Activated CD8-positive, alpha-beta T cell treated with anti-CD3 and anti-CD28 coated beads for 36 hours (primary cell): ENCODE data around the gene CHRNB4. TPM values are rescaled to one million over a fixed set of nuclear protein-coding genes. Genes with fewer than 3 reads are reported as not detected.

Experiments used
- ATAC-seq: fragments of 200-7000 bp; cut with Tn5 transposase; one replicate; pipeline ENCODE4 v1.10.0; 2021; ENCODE audit warnings: mild to moderate bottlenecking, moderate library complexity
- CTCF ChIA-PET: fragments of 350-600 bp; sonication (Branson Sonifier 250); formaldehyde crosslinking; loops from one replicate; lab custom pipeline; 2021; ENCODE audit warnings: antibody characterized with exemption; lab: Charles Lee
- POLR2A ChIA-PET: fragments of 350-600 bp; sonication (Branson Sonifier 250); formaldehyde crosslinking; loops from one replicate; lab custom pipeline; 2021; ENCODE audit warnings: antibody characterized with exemption; lab: Charles Lee
- DNase-seq: peaks from one replicate; pipeline ENCODE4 v3.0.0-alpha.2; 2020
- H3K27ac Mint-ChIP-seq: one replicate; pipeline ENCODE4 v1.8.0; 2021; ENCODE audit warnings: mild to moderate bottlenecking, mixed read lengths
- H3K27me3 Mint-ChIP-seq: one replicate; pipeline ENCODE4 v1.8.0; 2021; ENCODE audit warnings: mixed read lengths
- H3K36me3 Mint-ChIP-seq: one replicate; pipeline ENCODE4 v1.8.0; 2021; ENCODE audit warnings: low read depth, mixed read lengths
- H3K4me1 Mint-ChIP-seq: one replicate; pipeline ENCODE4 v1.8.0; 2021; ENCODE audit warnings: low read depth, mixed read lengths
- H3K4me3 Mint-ChIP-seq: one replicate; pipeline ENCODE4 v1.8.0; 2021; ENCODE audit warnings: mild to moderate bottlenecking, moderate library complexity, mixed read lengths
- H3K9me3 Mint-ChIP-seq: one replicate; pipeline ENCODE4 v1.8.0; 2021; ENCODE audit warnings: mixed read lengths
- CTCF ChIP-seq: fragments of 200-600 bp; IDR thresholded peaks from one replicate; pipeline ENCODE4 v1.8.0; 2022; ENCODE audit warnings: antibody characterized with exemption, mild to moderate bottlenecking
- intact Hi-C: fragments of 100-400 bp; cut with micrococcal nuclease; formaldehyde crosslinking; loops from one replicate; pipeline ENCODE4 v1.10.0; 2022
- total RNA-seq, 2 experiments: library from RNA; stranded (reverse); gene quantifications; one replicate each; pipeline ENCODE4 v1.2.3, GENCODE V29; 2021

Gene CHRNB4
- total RNA-seq, 2 experiments from 2014 or later: not detected

GRCh38 chr15:78620527-78621421, 20.2 kb downstream of the CHRNB4 start, which contains the start of gene CHRNA3:
TSS of gene CHRNA3 (minus strand) at chr15:78620996. CDS start at chr15:78620794, 202 bp downstream.
- H3K27me3 Mint-ChIP-seq: peaks cover 42% of the 10 kb centered on the region
- no peaks in the 10 kb centered on the region for H3K9me3 Mint-ChIP-seq
- TF ChIP-seq CTCF: no peak
- DNase-seq (no peak), ATAC-seq (no peak)
- H3K4me1 Mint-ChIP-seq: peaks cover 4% of the 10 kb centered on the region
- no peak within 1 kb of the TSS for H3K27ac Mint-ChIP-seq
- intact Hi-C loops: no loop called here
- H3K36me3 Mint-ChIP-seq: no peaks in the 10 kb centered on the region
- POLR2A ChIA-PET: no interaction called here
- H3K4me3 Mint-ChIP-seq: peak within 1 kb of the TSS; percentile 26
- CTCF ChIA-PET: interaction anchor here (0.9 to 1.9 kb wide), 4 partner anchors 18 to 129 kb away, joined by 3 to 10 read pairs (median 3); no protein-coding TSS in a partner anchor

GRCh38 chr15:78620021-78620526, 20.9 kb downstream of the CHRNB4 start:
- peaks cover 4% of the 10 kb centered on the region for H3K4me1 Mint-ChIP-seq
- no peak for DNase-seq
- peaks cover 42% of the 10 kb centered on the region for H3K27me3 Mint-ChIP-seq
- ChIA-PET CTCF (interaction anchor here (0.9 to 3.1 kb wide), 6 partner anchors 19 to 130 kb away, joined by 3 to 38 read pairs (median 4); no protein-coding TSS in a partner anchor), POLR2A (no interaction called here)
- no peak overlapping the region for H3K27ac Mint-ChIP-seq
- peak overlapping the region; percentile 26 for H3K4me3 Mint-ChIP-seq
- no peak for ATAC-seq
- TF ChIP-seq CTCF: no peak
- no peaks in the 10 kb centered on the region for H3K9me3 Mint-ChIP-seq
- intact Hi-C loops: no loop called here
- H3K36me3 Mint-ChIP-seq: no peaks in the 10 kb centered on the region

GRCh38 chr15:78619022-78619950, 21.7 kb downstream of the CHRNB4 start:
- intact Hi-C loops: loop anchor here (2.0 kb wide), 1 partner anchor 90 kb away; no protein-coding TSS in a partner anchor
- no peak for ATAC-seq
- ChIA-PET POLR2A (no interaction called here), CTCF (interaction anchor here (0.8 to 3.1 kb wide), 15 partner anchors 14 to 565 kb away, joined by 3 to 38 read pairs (median 3); partner anchors contain the start of gene CHRNA5)
- H3K36me3 Mint-ChIP-seq: no peaks in the 10 kb centered on the region
- no peaks in the 10 kb centered on the region for H3K9me3 Mint-ChIP-seq
- no peak overlapping the region for H3K27ac Mint-ChIP-seq
- peaks cover 4% of the 10 kb centered on the region for H3K4me1 Mint-ChIP-seq
- H3K4me3 Mint-ChIP-seq: no peak overlapping the region
- DNase-seq: no peak
- TF ChIP-seq CTCF: no peak
- peaks cover 40% of the 10 kb centered on the region for H3K27me3 Mint-ChIP-seq

- peak; percentile 71 for TF ChIP-seq CTCF
- Mint-ChIP-seq H3K27me3 (peaks cover 37% of the 10 kb centered on the region), H3K9me3 (no peaks in the 10 kb centered on the region), H3K27ac (no peak overlapping the region), H3K36me3 (no peaks in the 10 kb centered on the region), H3K4me3 (no peak overlapping the region), H3K4me1 (peaks cover 4% of the 10 kb centered on the region)
- ATAC-seq (peak; percentile 64), DNase-seq (peak; percentile 93)
- ChIA-PET POLR2A (no interaction called here), CTCF (interaction anchor here (0.8 to 3.1 kb wide), 14 partner anchors 14 to 566 kb away, joined by 3 to 38 read pairs (median 3); partner anchors contain the start of gene CHRNA5)
- intact Hi-C loops: loop anchor here (2.0 kb wide), 1 partner anchor 90 kb away; no protein-coding TSS in a partner anchor
These were observed 22.5 kb downstream of the CHRNB4 start for GRCh38 chr15:78618490-78618934.
